OCI-LY7 (cell line): ENCODE results near the gene ANKFN1. TPM values are rescaled to one million over a fixed set of nuclear protein-coding genes. Genes with fewer than 3 reads are reported as not detected.

ENCODE experiments used
- BruUV-seq: library from RNA; stranded (reverse); fragments of 400-500 nt; replicated peaks from 2 replicates; lab custom pipeline; 2021; lab: Mats Ljungman, UMichigan
- CTCF ChIA-PET: fragments of 300-600 bp; sonication (Branson Sonifier 250); formaldehyde crosslinking; loops from one replicate; lab custom pipeline; 2022; ENCODE audit warnings: antibody characterized with exemption; ENCODE audit not compliant: unreplicated experiment; lab: Charles Lee
- POLR2A ChIA-PET: fragments of 300-600 bp; sonication (Branson Sonifier 250); formaldehyde crosslinking; loops from one replicate; lab custom pipeline; 2022; ENCODE audit warnings: antibody characterized with exemption; lab: Charles Lee
- DNase-seq: peaks from one replicate; pipeline ENCODE4 v3.0.0-alpha.2; 2015; ENCODE audit warnings: low spot score
- H2AFZ ChIP-seq: fragments of 200-600 bp; sonication (generic), shearing (Covaris generic); 2 replicates; pipeline ENCODE4 v1.6.1; 2014; ENCODE audit warnings: mild to moderate bottlenecking, antibody characterized with exemption, low read length, moderate library complexity
- H3K27ac ChIP-seq: fragments of 200-600 bp; sonication (generic); 2 replicates; pipeline ENCODE4 v1.5.1; 2014; ENCODE audit warnings: mixed run types, low read depth, mild to moderate bottlenecking, moderate library complexity, low read length, inconsistent platforms; ENCODE audit not compliant: poor library complexity, severe bottlenecking
- H3K36me3 ChIP-seq: fragments of 200-600 bp; sonication (generic); 2 replicates; pipeline ENCODE4 v1.6.1; 2014; ENCODE audit warnings: mild to moderate bottlenecking, antibody characterized with exemption, low read length, moderate library complexity, mixed read lengths; ENCODE audit not compliant: insufficient read depth
- H3K4me1 ChIP-seq: fragments of 200-600 bp; sonication (generic); 2 replicates; pipeline ENCODE4 v1.5.1; 2014; ENCODE audit warnings: mild to moderate bottlenecking, low read length; ENCODE audit not compliant: insufficient read depth, poor library complexity, severe bottlenecking
- H3K4me2 ChIP-seq: fragments of 200-600 bp; sonication (generic); 2 replicates; pipeline ENCODE4 v1.6.1; 2014; ENCODE audit warnings: mild to moderate bottlenecking, low read length
- H3K4me3 ChIP-seq: fragments of 200-600 bp; sonication (generic); 2 replicates; pipeline ENCODE4 v1.5.1; 2014; ENCODE audit warnings: mild to moderate bottlenecking, low read depth, low read length; ENCODE audit not compliant: poor library complexity, severe bottlenecking
- H3K79me2 ChIP-seq: fragments of 200-600 bp; sonication (generic); 2 replicates; pipeline ENCODE4 v1.6.1; 2016; ENCODE audit warnings: low read depth, mild to moderate bottlenecking, low read length, moderate library complexity, mixed read lengths; ENCODE audit not compliant: insufficient read depth
- H3K9me2 ChIP-seq: fragments of 200-600 bp; sonication (generic); 2 replicates; pipeline ENCODE4 v1.6.1; 2016; ENCODE audit warnings: mild to moderate bottlenecking, low read length, mixed read lengths; ENCODE audit not compliant: insufficient read depth
- H3K9me3 ChIP-seq: fragments of 200-600 bp; sonication (generic); 2 replicates; pipeline ENCODE4 v1.6.1; 2014; ENCODE audit warnings: mild to moderate bottlenecking, mixed run types, low read length, mixed read lengths
- H4K20me1 ChIP-seq: fragments of 200-600 bp; sonication (generic); 2 replicates; pipeline ENCODE4 v1.6.1; 2014; ENCODE audit warnings: mild to moderate bottlenecking, antibody characterized with exemption, low read length, moderate library complexity, mixed read lengths; ENCODE audit not compliant: insufficient read depth
- CTCF ChIP-seq: fragments of 200-600 bp; sonication (generic); conservative IDR thresholded peaks from 2 replicates; pipeline ENCODE4 v1.5.1; 2014; ENCODE audit warnings: mild to moderate bottlenecking, antibody characterized with exemption, low read length, moderate library complexity, mixed read lengths
- EZH2phosphoT487 ChIP-seq: fragments of 200-600 bp; sonication (generic); IDR thresholded peaks from 2 replicates; pipeline ENCODE4 v1.6.1; 2018; ENCODE audit warnings: low read depth, borderline replicate concordance, mild to moderate bottlenecking, mixed run types, antibody characterized with exemption, low read length, moderate library complexity, mixed read lengths
- intact Hi-C: fragments of 100-400 bp; cut with micrococcal nuclease; formaldehyde crosslinking; loops from one replicate; pipeline ENCODE4 v1.10.0; 2022; ENCODE audit not compliant: unreplicated experiment
- total RNA-seq, 2 experiments: library from RNA; depleted of rRNA in 1 of 2; stranded (reverse); fragments of >200 nt in 1 of 2; shearing (Covaris generic) in 1 of 2; gene quantifications; 2 replicates each; pipeline ENCODE4 v1.2.3, GENCODE V29; 2014 to 2022

The ANKFN1 gene
- total RNA-seq, 2 experiments from 2014 or later, result 0.67 TPM; not detected in 1

- BruUV-seq, result no TSS peak
- no peaks in the 10 kb centered on the region for H3K9me2 ChIP-seq
- no peak overlapping the region for H3K4me2 ChIP-seq
- no peaks in the 10 kb centered on the region for H3K4me1 ChIP-seq
- no peaks in the 10 kb centered on the region for H3K36me3 ChIP-seq
- no peak for DNase-seq
- H3K9me3 ChIP-seq, result no peaks in the 10 kb centered on the region
- ChIA-PET CTCF (no interaction called here), POLR2A (interaction anchor here (0.6 to 0.7 kb wide), 2 partner anchors 8 to 14 kb away, joined by 3 read pairs; no protein-coding TSS in a partner anchor)
- intact Hi-C loops, result no loop called here
- H2AFZ ChIP-seq, result no peak overlapping the region
- H3K79me2 ChIP-seq, result no peaks in the 10 kb centered on the region
- no peaks in the 10 kb centered on the region for H4K20me1 ChIP-seq
- no peak overlapping the region for H3K27ac ChIP-seq
- H3K4me3 ChIP-seq, result no peak overlapping the region
- TF ChIP-seq CTCF (no peak), EZH2phosphoT487 (no peak)
These were observed 263.5 kb downstream of the ANKFN1 start for GRCh38 chr17:56416682-56417351.

- no TSS peak for BruUV-seq
- Histone ChIP-seq H3K79me2 (no peaks in the 10 kb centered on the region), H4K20me1 (no peaks in the 10 kb centered on the region), H3K4me3 (no peak overlapping the region), H2AFZ (no peak overlapping the region), H3K4me2 (no peak overlapping the region), H3K27ac (no peak overlapping the region), H3K36me3 (no peaks in the 10 kb centered on the region), H3K9me3 (no peaks in the 10 kb centered on the region), H3K4me1 (peaks cover 6% of the 10 kb centered on the region), H3K9me2 (no peaks in the 10 kb centered on the region)
- no peak for DNase-seq
- intact Hi-C loops, result no loop called here
- ChIA-PET CTCF (no interaction called here), POLR2A (no interaction called here)
- no peak for TF ChIP-seq CTCF
- TF ChIP-seq EZH2phosphoT487, result no peak
These were observed 270.7 kb downstream of the ANKFN1 start for GRCh38 chr17:56424005-56424404.

DNA sequence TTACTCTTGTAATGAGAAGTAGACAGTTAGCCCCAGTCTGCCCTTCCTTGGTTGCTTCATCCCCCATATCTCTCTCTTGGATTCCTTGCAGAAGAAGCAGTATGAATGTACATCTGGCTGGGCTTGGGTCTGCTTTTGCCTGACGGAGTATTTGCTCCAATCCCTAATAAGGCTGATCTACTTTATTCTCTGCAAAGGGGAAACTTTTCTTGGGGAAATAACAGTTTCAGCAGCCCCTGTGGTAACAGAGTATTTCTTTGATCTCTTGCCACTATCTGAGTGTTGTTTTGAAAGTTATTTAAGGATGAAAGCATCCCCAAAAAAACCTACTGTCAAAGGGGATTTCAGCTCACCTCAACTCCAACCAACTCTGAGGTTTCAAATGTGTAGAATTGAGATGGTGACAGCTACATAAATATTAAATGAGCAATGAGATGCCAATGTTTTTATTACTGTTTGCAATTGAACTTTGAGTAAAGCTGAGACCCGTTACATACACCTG lies 271.3 kb downstream of the ANKFN1 start:
- Histone ChIP-seq H3K4me2 (no peak overlapping the region), H3K36me3 (no peaks in the 10 kb centered on the region), H3K4me1 (peaks cover 6% of the 10 kb centered on the region), H3K79me2 (no peaks in the 10 kb centered on the region), H3K27ac (no peak overlapping the region), H4K20me1 (no peaks in the 10 kb centered on the region), H3K4me3 (no peak overlapping the region), H3K9me3 (no peaks in the 10 kb centered on the region), H2AFZ (no peak overlapping the region), H3K9me2 (no peaks in the 10 kb centered on the region)
- no peak for DNase-seq
- CTCF ChIA-PET, result no interaction called here
- TF ChIP-seq CTCF (no peak), EZH2phosphoT487 (no peak)
- POLR2A ChIA-PET, result interaction anchor here (0.5 kb wide), 1 partner anchor 331 kb away, joined by 3 read pairs; no protein-coding TSS in a partner anchor
- intact Hi-C loops, result no loop called here
- no TSS peak for BruUV-seq
